ENCODE measurements around the gene BMP5.

Gene BMP5

DNA sequence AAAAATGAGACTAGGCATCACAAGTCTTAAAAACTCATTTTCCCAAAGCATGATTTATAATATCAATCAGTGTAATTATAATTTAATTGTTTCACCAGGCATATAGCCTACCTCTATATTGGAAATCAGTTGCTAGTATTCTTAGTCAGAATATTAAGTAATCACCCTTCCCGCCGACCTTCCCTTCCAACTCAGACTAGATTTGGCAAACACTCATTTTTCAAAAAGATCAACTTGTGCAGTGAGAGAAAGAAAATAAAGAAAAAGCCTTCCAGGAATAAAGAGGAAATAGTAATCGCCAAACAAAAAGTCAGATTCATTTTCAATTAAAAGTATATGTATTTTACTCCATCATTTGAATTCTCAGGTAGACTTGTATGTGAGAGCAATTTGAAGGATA, 1.9 kb upstream of the BMP5 start:
- FAIRE-seq: no peak
- DNase-seq (ENCODE audit: extremely low spot score, insufficient read length, low read depth): no peak

DNA sequence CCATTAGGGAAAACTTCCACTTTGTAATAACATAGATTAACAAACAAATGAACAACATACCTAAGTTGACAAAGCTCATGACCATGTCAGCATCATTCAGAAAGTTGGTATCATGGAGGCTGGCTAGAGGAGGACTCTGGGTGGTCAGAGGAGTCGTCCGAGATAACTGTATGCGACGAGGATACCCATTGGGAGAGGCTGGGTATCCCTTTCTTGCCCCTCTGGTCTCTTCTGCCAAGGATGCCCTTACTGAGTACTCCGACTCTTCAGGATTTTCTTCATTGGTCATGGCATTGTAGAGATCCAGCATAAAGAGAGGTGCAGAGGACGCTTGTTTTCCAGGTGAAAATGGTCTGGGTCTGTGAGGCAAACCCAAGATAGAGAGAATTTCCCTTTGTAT, 1.1 kb downstream of the BMP5 start:
- DNase-seq (ENCODE audit: extremely low spot score, insufficient read length, low read depth) (no peak), FAIRE-seq (no peak)

DNA sequence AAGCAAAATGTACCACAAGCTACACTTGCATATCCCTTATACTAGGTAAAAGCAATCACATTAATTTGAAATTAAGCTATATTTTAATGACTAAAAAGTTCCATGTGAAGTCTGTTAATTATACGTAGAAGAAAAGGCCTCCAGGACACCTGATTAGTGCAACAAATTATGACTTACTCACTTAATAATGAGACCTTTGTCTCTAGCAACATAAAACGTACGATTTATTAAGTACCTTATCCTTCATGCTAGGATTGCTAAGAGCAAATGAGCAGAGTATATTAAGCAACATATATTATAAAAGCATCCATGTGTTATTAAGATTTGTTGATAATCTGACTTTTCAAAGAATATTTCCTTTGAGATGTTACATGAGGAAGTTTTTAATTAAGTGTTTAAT, 2.5 kb downstream of the BMP5 start:
- no peak for FAIRE-seq
- DNase-seq (ENCODE audit: extremely low spot score, insufficient read length, low read depth): no peak

DNA sequence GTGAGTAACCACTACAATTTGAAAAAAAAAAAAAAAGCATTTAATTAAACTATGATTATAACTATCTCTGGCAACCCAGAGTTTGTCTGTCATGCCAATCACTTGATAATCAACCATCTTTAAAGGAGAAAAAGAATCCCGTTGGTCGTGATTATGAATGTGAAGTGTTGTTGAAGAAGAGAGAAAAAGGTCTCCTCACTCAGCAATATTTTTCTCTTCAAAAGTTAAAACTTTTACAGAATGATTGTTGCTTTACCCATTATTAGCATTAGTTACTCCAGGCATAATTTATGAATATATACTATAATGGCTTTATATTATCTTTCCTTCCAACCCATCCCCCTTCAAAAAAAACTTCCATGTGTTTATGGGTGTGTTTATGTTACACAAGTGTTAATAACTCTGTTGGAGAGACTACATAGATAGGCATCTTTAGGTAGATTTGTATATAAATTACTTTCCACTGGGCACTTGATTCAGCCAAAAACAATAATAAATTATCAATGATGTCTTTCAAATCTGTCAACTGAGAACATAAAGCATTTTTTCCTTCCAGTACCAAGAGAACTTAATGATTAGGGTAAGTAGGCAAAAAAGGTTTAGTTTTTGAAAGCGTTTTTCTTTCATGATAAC, 5.1 kb downstream of the BMP5 start:
- DNase-seq (ENCODE audit: extremely low spot score, insufficient read length, low read depth) (no peak), FAIRE-seq (no peak)

DNA sequence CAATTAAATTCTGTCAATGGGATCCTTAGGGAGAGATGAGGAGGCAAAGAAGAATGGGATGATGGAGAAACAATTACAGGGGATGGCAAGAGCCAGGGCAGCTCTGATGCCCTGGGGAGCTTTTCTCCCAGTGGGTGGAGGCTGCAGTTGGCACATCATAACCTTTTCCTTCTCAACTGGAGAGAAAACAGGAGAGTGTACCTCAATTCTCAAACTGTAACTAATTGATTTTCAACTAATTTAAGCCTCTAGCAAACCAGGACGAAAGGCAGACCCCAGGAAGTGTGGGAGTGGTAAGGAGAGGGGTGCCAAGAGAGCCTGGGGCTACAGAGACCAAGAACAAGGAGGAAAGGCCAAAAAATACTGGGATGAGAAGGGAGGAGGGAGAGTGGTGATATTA, 5.7 kb downstream of the BMP5 start:
- no peak for DNase-seq (ENCODE audit: extremely low spot score, insufficient read length, low read depth)
- FAIRE-seq: no peak

DNA sequence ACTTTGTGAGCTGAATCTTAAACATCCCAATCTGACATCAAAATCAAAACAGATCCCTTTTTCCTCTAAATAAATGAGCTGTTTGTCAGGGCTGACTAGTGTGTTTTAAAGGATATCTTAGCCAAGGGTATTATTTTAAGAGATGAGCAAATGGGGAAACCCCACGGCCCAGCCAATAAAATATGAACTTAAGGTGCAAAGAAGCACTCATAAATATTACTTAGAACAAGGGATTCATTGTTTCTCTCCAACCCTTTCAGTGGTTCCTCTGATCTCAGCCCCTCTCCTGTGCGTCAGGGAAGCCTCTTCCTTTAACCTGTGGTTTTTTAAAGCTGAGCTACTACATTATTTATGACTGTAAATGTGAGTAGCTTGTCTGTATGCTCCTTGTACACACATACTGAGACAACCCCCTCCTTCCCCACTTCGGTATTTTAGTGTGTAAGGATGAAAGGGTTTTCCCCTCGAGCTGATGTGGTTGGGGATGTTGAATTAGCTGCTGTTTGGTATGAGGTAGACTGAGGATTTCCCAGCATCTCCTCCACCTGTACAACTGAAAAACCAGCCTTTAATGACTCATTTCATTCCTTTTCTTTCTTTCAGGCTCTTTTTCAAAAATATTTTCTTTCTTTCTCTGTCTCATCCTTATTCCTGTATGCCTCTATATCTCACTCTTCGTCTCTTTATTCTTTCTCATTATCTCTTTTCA, 6.5 kb downstream of the BMP5 start:
- FAIRE-seq: peak; percentile 75
- no peak for DNase-seq (ENCODE audit: extremely low spot score, insufficient read length, low read depth)

DNA sequence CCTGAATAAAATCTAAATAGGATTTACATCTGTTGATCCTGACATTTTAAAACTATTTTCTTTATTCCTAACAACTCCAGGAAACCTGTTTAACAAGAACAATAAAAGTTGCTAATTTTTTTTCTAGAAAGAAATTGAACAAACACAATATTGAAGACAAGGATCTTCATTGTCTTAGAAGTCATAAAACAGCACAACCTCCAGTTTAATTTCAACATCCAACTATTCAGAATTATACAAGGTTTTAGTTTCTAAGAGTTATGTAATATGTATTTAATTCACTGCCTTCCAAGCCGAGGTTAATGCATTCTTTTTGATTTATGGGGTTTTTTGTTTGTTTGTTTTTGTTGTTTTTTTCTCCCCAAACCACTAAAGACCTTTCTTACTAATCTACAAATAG, 7.2 kb downstream of the BMP5 start:
- no peak for DNase-seq (ENCODE audit: extremely low spot score, insufficient read length, low read depth)
- no peak for FAIRE-seq

DNA sequence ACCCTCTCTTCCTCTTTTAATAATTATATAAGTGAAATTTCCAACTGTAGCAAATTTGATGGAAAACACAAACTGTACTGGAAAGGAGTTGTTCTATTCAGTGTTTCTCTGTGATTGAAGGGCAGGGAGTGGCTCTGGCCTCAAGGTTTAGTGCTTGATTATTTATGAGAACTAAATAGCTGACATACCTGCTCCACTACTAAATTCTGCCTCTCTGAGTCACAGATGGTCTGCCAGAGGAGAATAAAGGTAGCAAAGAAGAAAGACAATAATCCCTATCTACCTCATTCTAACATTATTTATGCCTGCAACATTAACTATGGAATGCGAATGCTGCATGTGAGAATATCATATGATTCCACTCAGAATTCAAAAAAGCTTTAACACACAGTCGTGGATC, 9.3 kb downstream of the BMP5 start:
- FAIRE-seq (no peak), DNase-seq (ENCODE audit: extremely low spot score, insufficient read length, low read depth) (no peak)

DNA sequence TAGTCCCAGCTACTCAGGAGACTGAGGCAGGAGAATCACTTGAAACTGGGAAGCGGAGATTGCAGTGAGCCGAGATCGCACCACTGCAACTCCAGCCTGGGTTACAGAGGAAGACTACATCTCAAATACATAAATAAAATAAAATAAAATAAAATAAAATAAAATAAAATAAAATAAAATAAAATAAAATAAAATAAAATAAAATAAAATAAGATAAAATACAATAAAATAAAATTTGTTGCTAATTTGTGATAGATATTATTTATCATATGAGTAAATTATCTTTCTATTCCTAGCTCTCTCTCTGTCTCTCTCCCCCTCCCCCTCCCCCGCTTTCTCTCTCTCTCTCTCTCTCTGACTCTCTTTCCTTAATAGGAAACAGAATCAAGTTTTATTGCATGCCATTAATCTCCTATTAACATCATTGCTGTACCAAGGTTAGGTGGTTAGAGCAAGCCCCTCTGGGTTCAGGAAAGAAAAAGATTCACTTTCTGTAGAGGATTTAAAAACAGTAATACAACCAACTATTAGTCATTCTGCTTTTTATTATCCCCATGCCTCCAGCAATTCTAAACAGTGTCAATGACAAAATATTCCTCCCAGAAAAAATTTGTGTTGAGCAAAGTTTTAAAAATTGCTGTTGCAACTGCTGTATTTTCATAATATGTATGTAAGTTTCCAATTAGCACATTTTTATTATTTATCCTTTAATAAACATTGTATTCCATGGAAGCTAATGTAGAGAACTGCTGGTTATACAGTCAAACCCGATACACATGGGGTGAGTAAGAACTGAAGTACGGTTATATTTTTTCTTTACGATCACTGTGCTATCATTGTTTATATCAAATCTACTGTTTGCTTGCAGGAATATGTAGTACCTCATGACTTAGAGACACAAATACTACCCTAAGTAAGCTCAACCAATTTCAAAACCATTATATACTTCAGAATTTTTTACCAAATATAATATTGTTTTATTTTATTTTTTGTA, 22.1 kb downstream of the BMP5 start:
- DNase-seq (ENCODE audit: extremely low spot score, insufficient read length, low read depth) (no peak), FAIRE-seq (no peak)

DNA sequence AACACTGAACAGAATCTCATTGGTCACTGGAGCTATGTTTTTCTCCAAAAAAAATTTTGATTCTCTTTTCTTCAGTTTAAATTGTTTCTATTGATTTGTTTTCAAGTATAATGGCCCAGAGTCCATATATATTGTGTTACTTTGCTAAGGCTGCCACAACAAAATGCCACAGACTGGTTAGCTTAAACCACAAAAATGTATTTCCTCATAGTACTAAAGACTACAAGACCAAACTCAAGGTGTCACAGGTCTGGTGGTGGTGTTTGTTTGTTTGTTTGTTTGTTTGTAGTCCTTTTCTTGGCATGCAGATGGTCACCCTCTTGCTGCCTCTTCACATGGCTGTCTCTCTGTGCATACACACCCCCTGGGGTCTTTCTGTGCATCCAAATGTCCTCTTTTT, 34.0 kb downstream of the BMP5 start:
- FAIRE-seq (no peak), DNase-seq (ENCODE audit: extremely low spot score, insufficient read length, low read depth) (no peak)

DNA sequence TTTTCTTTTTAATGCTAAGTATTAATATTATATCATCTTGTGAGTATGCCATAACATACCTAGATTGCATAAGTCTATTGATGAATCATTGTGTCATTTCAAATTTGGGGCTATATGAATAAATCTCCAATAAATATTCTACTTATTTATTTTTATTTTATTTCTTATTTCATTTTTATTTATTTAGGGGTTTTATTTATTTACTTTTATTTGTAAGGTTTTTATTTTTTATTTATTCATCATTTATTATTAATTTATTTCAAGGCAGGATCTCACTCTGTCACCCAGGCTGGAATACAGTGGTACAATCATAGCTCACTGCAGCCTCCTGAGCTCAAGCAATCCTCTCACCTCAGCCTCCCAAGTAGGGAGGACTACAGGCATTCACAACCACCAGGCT, 36.3 kb downstream of the BMP5 start:
- DNase-seq (ENCODE audit: extremely low spot score, insufficient read length, low read depth): no peak
- FAIRE-seq: no peak

DNA sequence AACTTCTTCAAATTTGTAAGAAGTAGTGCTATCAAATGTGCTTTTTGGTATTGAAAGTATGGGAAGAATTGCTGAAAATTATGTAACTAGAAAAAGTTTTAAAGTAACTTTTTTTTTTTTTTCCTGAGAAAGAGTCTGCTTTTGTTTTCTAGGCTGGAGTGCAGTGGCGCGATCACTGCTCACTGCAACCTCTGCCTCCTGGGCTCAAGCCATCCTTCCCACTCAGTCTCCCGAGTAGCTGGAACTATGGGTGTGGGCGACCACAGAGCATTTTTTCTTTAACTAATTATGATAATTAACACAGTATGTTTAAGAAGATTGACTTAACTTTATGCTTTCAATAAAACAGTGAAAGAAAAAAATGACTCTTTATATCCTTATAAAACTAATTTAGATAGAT, 38.4 kb downstream of the BMP5 start:
- FAIRE-seq (no peak), DNase-seq (ENCODE audit: extremely low spot score, insufficient read length, low read depth) (no peak)

DNA sequence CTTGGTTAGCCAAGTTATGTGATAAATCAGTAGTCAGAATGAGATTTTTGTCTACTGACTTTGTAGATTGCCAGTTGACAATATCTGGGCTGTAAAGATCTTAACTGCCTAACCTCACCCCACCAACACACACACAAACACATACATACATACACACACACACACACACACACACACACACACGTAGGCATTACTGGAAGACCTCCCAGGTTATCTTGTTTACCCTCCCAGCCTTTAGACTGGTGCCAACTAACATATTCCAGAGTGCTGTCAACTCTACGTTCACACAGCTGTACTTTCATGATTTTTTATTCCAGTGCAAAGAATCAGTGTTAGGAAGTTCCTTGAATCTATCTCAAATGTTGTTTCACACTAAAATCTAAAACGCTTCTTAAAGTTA, 38.9 kb downstream of the BMP5 start:
- no peak for FAIRE-seq
- DNase-seq (ENCODE audit: extremely low spot score, insufficient read length, low read depth): no peak

DNA sequence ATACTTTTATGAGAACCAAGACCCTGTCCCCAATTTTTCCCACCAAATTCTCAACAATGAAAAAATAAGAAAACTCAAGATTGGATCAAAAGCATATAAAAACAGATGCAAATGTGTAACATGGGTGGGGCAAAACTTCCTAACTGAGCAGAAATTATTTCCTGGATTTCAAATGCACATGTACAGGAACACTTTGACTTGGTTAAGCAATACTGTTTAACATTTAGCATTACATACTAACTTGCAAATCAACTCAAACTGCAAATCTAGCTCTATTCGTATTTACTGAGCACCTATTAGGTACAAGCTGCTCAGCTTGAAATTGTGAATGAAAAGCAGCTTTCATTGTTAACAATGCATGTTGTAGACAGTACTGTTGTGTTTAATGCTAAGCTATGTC, 40.2 kb downstream of the BMP5 start:
- DNase-seq (ENCODE audit: extremely low spot score, insufficient read length, low read depth) (no peak), FAIRE-seq (no peak)

DNA sequence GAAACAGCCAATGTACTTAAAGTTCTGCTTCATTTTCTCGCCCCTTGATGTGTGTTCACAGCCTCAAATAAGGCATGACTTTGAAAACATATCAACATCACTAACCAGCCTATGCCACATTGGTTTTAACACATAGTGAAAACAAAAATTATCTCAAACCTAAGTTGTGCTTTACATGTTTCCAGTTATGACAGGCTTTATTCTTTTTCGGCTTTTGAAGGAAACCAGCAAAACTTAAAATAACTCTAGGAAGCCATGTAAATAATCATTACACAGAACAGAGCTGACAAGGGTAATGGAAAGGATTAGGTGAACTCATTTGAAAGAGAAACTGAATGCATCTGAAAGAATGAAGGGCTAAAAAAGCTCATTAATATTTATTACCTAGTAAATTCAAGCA, 42.1 kb downstream of the BMP5 start:
- FAIRE-seq (peak; percentile 58), DNase-seq (ENCODE audit: extremely low spot score, insufficient read length, low read depth) (no peak)

DNA sequence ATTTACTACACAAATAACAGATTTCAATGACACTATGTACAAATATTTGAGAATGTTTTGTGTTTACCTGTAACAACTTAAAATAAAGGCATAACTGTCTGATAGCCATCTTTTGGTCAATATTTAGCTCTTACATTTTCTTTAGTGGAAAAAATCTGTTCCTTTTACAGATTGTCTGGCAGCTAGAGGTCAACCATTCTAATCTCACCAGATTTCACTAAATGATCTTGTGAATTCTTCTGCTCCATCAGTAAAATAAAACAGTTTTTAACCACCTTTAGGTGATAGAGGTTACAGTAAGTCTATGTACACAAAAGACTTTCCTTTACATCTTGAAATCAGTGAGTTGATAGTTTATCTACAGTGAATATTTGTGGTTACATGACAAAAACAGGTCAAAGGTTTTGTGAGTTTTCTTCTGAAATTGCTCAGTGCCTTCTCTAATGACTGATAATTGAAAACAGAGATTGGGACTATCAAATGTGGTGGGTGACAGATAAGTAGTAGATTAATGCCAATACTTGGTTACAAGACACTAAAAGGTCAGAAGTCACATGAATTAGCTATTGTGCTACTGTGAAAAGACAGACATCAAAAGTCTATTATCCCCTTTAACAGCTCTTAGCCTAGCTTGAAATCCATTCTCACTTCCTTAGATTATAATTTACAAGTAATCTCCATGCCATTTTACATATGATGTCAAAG, 47.4 kb downstream of the BMP5 start:
- no peak for DNase-seq (ENCODE audit: extremely low spot score, insufficient read length, low read depth)
- FAIRE-seq: peak; percentile 9

DNA sequence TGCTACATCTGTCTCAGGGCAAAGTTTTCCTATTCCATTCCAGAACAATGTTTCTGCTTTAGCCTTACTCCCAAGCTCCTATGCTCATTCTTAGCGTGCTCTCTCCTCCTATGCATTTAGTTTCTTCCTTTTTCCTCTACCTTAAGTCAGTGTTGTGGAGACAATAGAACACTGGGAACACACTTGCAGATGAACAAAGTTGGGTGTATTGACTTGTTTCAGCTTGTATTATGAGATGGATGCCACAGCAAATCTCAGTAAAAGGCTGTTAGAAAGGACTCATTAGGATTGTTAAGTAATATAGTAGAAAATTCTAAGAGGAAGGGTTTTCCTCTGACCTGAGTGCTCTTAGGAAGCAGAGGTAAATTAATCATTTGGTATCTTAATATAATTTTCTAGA, 48.4 kb downstream of the BMP5 start:
- DNase-seq (ENCODE audit: extremely low spot score, insufficient read length, low read depth): no peak
- no peak for FAIRE-seq

DNA sequence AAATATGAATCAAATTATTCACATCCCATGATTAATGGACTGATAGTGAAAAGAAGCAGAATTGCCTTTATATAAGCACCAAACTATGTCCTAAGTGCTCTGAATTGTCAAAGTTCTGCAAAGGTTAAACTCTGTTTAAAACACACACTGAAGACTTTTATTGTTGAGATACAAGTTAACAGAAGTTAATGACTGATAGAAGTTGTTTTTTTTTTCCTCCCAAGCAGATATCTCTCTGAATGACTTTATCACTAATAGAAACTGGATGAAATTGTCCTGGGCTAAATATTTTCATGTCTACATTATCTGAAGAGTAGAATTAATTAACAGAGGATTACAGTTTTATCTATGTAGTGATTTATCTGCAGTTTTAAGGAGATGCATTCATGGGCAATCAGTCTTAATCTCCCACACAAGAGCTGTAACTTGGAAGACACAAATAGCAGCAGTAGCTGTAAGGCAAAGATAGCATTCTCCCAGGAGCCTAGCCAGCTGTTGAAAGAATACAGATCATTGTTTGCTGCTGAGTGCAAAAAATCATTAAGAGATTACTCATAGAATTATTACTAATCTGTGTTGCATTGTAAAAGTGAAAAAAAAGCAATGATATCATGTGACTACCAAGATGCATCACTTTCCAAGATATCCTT, 49.9 kb downstream of the BMP5 start:
- DNase-seq (ENCODE audit: extremely low spot score, insufficient read length, low read depth) (no peak), FAIRE-seq (no peak)

DNA sequence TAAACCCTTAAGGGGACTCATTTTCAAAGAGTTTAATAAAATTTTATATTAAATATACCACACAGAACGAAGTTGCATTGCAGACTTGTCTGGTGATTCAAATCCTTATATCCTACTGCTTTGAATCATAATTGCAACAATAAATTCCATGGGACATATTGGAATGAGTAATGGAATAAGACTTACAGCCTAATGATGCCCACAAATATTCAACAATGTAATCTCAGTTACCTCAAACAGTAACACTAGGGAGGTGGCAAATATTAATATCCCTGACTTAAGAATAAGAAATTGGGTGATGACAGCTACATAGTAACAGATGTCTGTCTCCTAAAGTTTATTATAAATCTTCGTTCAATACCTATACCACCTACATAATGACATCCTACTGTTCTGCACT, 52.6 kb downstream of the BMP5 start:
- no peak for FAIRE-seq
- DNase-seq (ENCODE audit: extremely low spot score, insufficient read length, low read depth): no peak

DNA sequence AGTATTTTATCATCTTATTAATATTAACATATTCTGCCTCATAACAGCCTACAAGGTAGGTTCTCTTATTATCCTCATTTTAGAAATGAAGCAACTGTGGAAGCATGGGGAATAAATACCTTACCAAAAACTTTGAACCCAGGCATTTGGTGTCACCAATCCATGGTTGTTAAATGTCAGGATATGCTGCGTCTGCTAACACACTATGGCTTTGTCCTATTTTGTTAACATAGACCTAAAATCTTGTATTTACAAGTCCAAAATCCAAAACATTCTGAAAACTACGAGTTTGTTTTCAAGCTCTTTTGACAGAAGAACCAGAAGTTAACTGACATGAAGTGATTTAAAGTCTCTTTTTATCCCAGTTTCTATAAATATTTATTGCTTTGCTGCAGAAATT, 53.4 kb downstream of the BMP5 start:
- DNase-seq (ENCODE audit: extremely low spot score, insufficient read length, low read depth) (no peak), FAIRE-seq (no peak)

Measured in GM18507 (cell line).